Activated CD8-positive, alpha-beta T cell treated with anti-CD3 and anti-CD28 coated beads for 36 hours (primary cell): ENCODE results near the gene MRPL10. TPM values are rescaled to one million over a fixed set of nuclear protein-coding genes. Genes with fewer than 3 reads are reported as not detected.
A peak's percentile ranks its signal among the peaks of the same experiment; 100 is the strongest.

Experiments
- ATAC-seq: fragments of 200-7000 bp; cut with Tn5 transposase; one replicate; pipeline ENCODE4 v1.10.0; 2021; ENCODE audit warnings: mild to moderate bottlenecking, moderate library complexity
- CTCF ChIA-PET: fragments of 350-600 bp; sonication (Branson Sonifier 250); formaldehyde crosslinking; loops from one replicate; lab custom pipeline; 2021; ENCODE audit warnings: antibody characterized with exemption; lab: Charles Lee
- POLR2A ChIA-PET: fragments of 350-600 bp; sonication (Branson Sonifier 250); formaldehyde crosslinking; loops from one replicate; lab custom pipeline; 2021; ENCODE audit warnings: antibody characterized with exemption; lab: Charles Lee
- DNase-seq: peaks from one replicate; pipeline ENCODE4 v3.0.0-alpha.2; 2020
- H3K27ac Mint-ChIP-seq: one replicate; pipeline ENCODE4 v1.8.0; 2021; ENCODE audit warnings: mild to moderate bottlenecking, mixed read lengths
- H3K27me3 Mint-ChIP-seq: one replicate; pipeline ENCODE4 v1.8.0; 2021; ENCODE audit warnings: mixed read lengths
- H3K36me3 Mint-ChIP-seq: one replicate; pipeline ENCODE4 v1.8.0; 2021; ENCODE audit warnings: low read depth, mixed read lengths
- H3K4me1 Mint-ChIP-seq: one replicate; pipeline ENCODE4 v1.8.0; 2021; ENCODE audit warnings: low read depth, mixed read lengths
- H3K4me3 Mint-ChIP-seq: one replicate; pipeline ENCODE4 v1.8.0; 2021; ENCODE audit warnings: mild to moderate bottlenecking, moderate library complexity, mixed read lengths
- H3K9me3 Mint-ChIP-seq: one replicate; pipeline ENCODE4 v1.8.0; 2021; ENCODE audit warnings: mixed read lengths
- intact Hi-C: fragments of 100-400 bp; cut with micrococcal nuclease; formaldehyde crosslinking; loops from one replicate; pipeline ENCODE4 v1.10.0; 2022
- total RNA-seq, 2 experiments: library from RNA; stranded (reverse); gene quantifications; one replicate each; pipeline ENCODE4 v1.2.3, GENCODE V29; 2021
- TF ChIP-seq, protein P1 (sequence below): fragments of 200-600 bp; IDR thresholded peaks from one replicate; pipeline ENCODE4 v1.8.0; 2022; ENCODE audit warnings: antibody characterized with exemption, mild to moderate bottlenecking

MRPL10 gene
- total RNA-seq, 2 experiments from 2014 or later: 66.5 to 67.0 TPM

- ChIA-PET POLR2A (interaction anchor here (1.3 to 2.3 kb wide), 2 partner anchors 46 to 57 kb away, joined by 5 to 7 read pairs; no protein-coding TSS in a partner anchor), CTCF (interaction anchor here (20.8 kb wide), 1 partner anchor 48 kb away, joined by 586 read pairs; the partner anchor contains the start of gene SP2)
- no peaks in the 10 kb centered on the region for H3K9me3 Mint-ChIP-seq
- peaks cover 46% of the 10 kb centered on the region for H3K4me1 Mint-ChIP-seq
- H3K27me3 Mint-ChIP-seq: peaks cover under 1% of the 10 kb centered on the region
- TF ChIP-seq, protein P1, sequence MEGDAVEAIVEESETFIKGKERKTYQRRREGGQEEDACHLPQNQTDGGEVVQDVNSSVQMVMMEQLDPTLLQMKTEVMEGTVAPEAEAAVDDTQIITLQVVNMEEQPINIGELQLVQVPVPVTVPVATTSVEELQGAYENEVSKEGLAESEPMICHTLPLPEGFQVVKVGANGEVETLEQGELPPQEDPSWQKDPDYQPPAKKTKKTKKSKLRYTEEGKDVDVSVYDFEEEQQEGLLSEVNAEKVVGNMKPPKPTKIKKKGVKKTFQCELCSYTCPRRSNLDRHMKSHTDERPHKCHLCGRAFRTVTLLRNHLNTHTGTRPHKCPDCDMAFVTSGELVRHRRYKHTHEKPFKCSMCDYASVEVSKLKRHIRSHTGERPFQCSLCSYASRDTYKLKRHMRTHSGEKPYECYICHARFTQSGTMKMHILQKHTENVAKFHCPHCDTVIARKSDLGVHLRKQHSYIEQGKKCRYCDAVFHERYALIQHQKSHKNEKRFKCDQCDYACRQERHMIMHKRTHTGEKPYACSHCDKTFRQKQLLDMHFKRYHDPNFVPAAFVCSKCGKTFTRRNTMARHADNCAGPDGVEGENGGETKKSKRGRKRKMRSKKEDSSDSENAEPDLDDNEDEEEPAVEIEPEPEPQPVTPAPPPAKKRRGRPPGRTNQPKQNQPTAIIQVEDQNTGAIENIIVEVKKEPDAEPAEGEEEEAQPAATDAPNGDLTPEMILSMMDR: no peak
- no peak overlapping the region for H3K4me3 Mint-ChIP-seq
- intact Hi-C loops: no loop called here
- no peak overlapping the region for H3K27ac Mint-ChIP-seq
- ATAC-seq (no peak), DNase-seq (no peak)
- H3K36me3 Mint-ChIP-seq: no peaks in the 10 kb centered on the region
Measured at GRCh38 chr17:47838636-47839035, 7.3 kb upstream of the MRPL10 start.

DNA sequence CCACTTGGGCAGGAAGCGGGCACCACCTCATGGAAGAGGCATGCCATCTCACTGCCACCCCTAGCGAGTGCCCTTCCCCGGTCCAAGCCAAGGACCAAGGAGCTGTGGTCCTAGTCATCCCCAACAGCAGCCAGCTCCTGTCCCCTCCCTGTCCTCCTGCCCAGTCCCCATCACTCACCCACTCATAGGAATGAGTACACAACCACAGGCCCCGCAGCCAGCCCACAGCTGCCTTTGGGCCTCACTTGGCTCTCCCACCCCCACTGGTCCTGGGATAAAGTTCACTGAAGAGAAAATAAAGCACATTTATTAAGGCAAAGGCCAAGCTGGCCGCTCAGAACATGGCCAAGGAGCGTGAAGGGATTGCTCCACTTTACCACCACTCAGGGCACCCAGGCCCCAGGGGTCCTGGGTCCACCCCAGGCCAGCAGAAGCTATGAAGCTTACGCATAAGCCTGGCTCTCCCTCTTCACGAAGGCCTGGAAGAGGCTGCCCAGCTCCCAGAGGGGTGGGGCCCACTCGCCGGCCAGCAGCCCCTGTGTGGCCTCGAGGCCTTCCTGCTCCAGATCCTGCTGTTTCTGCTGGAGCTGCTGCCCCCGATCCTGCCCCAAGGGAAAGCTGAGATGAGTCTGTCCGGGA is 6.2 kb upstream of the MRPL10 start:
- intact Hi-C loops: no loop called here
- CTCF ChIA-PET: interaction anchor here (1.0 to 20.8 kb wide), 2 partner anchors 49 to 112 kb away, joined by 4 to 586 read pairs; partner anchors contain the start of gene SP2
- Mint-ChIP-seq H3K4me1 (peaks cover 42% of the 10 kb centered on the region), H3K36me3 (no peaks in the 10 kb centered on the region), H3K9me3 (no peaks in the 10 kb centered on the region), H3K4me3 (no peak overlapping the region), H3K27me3 (no peaks in the 10 kb centered on the region), H3K27ac (no peak overlapping the region)
- ATAC-seq (no peak), DNase-seq (no peak)
- TF ChIP-seq, protein P1: no peak
- POLR2A ChIA-PET: interaction anchor here (0.7 to 1.7 kb wide), 4 partner anchors 9 to 58 kb away, joined by 3 to 4 read pairs (median 3); no protein-coding TSS in a partner anchor

- CTCF ChIA-PET: interaction anchor here (20.8 kb wide), 1 partner anchor 50 kb away, joined by 586 read pairs; the partner anchor contains the start of gene SP2
- Mint-ChIP-seq H3K9me3 (no peaks in the 10 kb centered on the region), H3K4me1 (peaks cover 41% of the 10 kb centered on the region), H3K27me3 (no peaks in the 10 kb centered on the region), H3K4me3 (no peak overlapping the region), H3K36me3 (no peaks in the 10 kb centered on the region), H3K27ac (no peak overlapping the region)
- DNase-seq: no peak
- POLR2A ChIA-PET: interaction anchor here (1.2 to 2.1 kb wide), 4 partner anchors 10 to 59 kb away, joined by 3 to 5 read pairs (median 4); partner anchors contain the start of gene SP2
- intact Hi-C loops: no loop called here
- TF ChIP-seq, protein P1: no peak
- ATAC-seq: no peak
Measured at GRCh38 chr17:47836601-47837000, 5.3 kb upstream of the MRPL10 start.

GRCh38 chr17:47834756-47835155 is 3.4 kb upstream of the MRPL10 start:
- intact Hi-C loops: no loop called here
- ATAC-seq: no peak
- no peak for DNase-seq
- Mint-ChIP-seq H3K4me3 (no peak overlapping the region), H3K4me1 (peaks cover 36% of the 10 kb centered on the region), H3K9me3 (no peaks in the 10 kb centered on the region), H3K27ac (no peak overlapping the region), H3K36me3 (peaks cover 3% of the 10 kb centered on the region), H3K27me3 (no peaks in the 10 kb centered on the region)
- ChIA-PET POLR2A (interaction anchor here (1.5 to 1.6 kb wide), 3 partner anchors 16 to 114 kb away, joined by 3 to 4 read pairs (median 4); partner anchors contain the start of gene SP6), CTCF (interaction anchor here (1.1 to 20.8 kb wide), 5 partner anchors 8 to 136 kb away, joined by 3 to 586 read pairs (median 4); partner anchors contain the start of genes CDK5RAP3 and SP2)
- TF ChIP-seq, protein P1: no peak

GRCh38 chr17:47831934-47832327 is 590 bp upstream of the MRPL10 start:
- peak overlapping the region; percentile 91 for H3K4me3 Mint-ChIP-seq
- ChIA-PET CTCF (interaction anchor here (0.6 to 3.7 kb wide), 10 partner anchors 9 to 139 kb away, joined by 3 to 25 read pairs (median 4); partner anchors contain the start of genes CDK5RAP3 and SCRN2), POLR2A (interaction anchor here (0.6 to 1.7 kb wide), 6 partner anchors 10 to 168 kb away, joined by 3 to 9 read pairs (median 5); partner anchors contain the start of gene OSBPL7)
- ATAC-seq (no peak), DNase-seq (no peak)
- peaks cover 10% of the 10 kb centered on the region for H3K36me3 Mint-ChIP-seq
- H3K27ac Mint-ChIP-seq: peak overlapping the region; percentile 94
- H3K4me1 Mint-ChIP-seq: peaks cover 44% of the 10 kb centered on the region
- TF ChIP-seq, protein P1: no peak
- intact Hi-C loops: no loop called here
- H3K27me3 Mint-ChIP-seq: no peaks in the 10 kb centered on the region
- no peaks in the 10 kb centered on the region for H3K9me3 Mint-ChIP-seq
